Measurements from ENCODE around the gene CFAP46. TPM values are rescaled to one million over a fixed set of nuclear protein-coding genes. Genes with fewer than 3 reads are reported as not detected.

CFAP46 gene
- total and polyA plus RNA-seq, 2 experiments from 2014 or later, result 2.2 to 2.4 TPM

DNA sequence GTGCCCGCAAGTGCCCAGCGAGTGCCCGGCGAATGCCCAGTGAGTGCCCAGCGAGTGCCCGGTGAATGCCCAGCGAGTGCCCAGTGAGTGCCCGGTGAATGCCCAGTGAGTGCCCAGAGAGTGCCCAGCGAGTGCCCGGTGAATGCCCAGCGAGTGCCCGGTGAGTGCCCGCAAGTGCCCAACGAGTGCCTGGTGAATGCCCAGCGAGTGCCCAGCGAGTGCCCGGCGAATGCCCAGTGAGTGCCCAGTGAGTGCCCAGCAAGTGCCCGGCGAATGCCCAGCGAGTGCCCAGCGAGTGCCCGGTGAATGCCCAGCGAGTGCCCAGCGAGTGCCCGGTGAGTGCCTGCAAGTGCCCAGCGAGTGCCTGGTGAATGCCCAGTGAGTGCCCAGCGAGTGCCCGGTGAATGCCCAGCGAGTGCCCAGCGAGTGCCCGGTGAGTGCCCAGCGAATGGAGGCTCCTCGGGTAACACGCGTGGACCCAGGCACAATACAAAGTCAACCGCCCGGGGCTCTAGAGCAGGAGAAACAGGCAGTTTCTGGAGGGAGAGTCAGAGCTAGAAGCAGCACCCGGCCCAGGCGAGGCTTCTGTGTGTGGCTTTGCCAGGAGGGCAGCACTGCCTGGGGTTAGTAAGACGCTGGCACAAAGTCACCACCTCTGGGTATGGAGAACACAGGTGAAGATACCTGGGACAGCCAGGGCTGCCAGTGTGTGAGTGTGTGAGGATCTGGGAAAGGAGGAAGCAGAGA is 38.2 kb upstream of the CFAP46 start:
- H3K9me2 ChIP-seq (replicated peaks; ENCODE audit: insufficient read depth), result no peaks in the 10 kb centered on the region
- no peak overlapping the region for H2AFZ ChIP-seq
- WGBS (ENCODE audit: low lambda C conversion rate, missing lambda C conversion rate), result 97% methylated on average over 39 of the region's 41 CpGs
- no peaks in the 10 kb centered on the region for H3K36me3 ChIP-seq (replicated peaks; ENCODE audit: insufficient read depth, low read depth)
- H3K9me3 ChIP-seq (ENCODE audit: low read depth), result no peaks in the 10 kb centered on the region
- no peaks in the 10 kb centered on the region for H3K4me1 ChIP-seq (ENCODE audit: insufficient read depth)
- H3K4me3 ChIP-seq, result no peak overlapping the region
- no peak for DNase-seq (ENCODE audit: low spot score)
- no peaks in the 10 kb centered on the region for H3K79me2 ChIP-seq
- H4K20me1 ChIP-seq (ENCODE audit: insufficient read depth, poor library complexity, severe bottlenecking), result no peaks in the 10 kb centered on the region
- peaks cover 10% of the 10 kb centered on the region for H3K27me3 ChIP-seq
- H3K27ac ChIP-seq, result no peak overlapping the region
- TF ChIP-seq EZH2phosphoT487 (IDR thresholded peaks at IDR 0.05; ENCODE audit: low read depth, severe bottlenecking, unreplicated experiment), result no peak
- TF ChIP-seq, protein P1, sequence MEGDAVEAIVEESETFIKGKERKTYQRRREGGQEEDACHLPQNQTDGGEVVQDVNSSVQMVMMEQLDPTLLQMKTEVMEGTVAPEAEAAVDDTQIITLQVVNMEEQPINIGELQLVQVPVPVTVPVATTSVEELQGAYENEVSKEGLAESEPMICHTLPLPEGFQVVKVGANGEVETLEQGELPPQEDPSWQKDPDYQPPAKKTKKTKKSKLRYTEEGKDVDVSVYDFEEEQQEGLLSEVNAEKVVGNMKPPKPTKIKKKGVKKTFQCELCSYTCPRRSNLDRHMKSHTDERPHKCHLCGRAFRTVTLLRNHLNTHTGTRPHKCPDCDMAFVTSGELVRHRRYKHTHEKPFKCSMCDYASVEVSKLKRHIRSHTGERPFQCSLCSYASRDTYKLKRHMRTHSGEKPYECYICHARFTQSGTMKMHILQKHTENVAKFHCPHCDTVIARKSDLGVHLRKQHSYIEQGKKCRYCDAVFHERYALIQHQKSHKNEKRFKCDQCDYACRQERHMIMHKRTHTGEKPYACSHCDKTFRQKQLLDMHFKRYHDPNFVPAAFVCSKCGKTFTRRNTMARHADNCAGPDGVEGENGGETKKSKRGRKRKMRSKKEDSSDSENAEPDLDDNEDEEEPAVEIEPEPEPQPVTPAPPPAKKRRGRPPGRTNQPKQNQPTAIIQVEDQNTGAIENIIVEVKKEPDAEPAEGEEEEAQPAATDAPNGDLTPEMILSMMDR (IDR thresholded peaks at IDR 0.05; ENCODE audit: poor library complexity), result no peak
- no peak for TF ChIP-seq EZH2 (IDR thresholded peaks at IDR 0.05; ENCODE audit: borderline replicate concordance)
- no peak overlapping the region for H3K4me2 ChIP-seq

DNA sequence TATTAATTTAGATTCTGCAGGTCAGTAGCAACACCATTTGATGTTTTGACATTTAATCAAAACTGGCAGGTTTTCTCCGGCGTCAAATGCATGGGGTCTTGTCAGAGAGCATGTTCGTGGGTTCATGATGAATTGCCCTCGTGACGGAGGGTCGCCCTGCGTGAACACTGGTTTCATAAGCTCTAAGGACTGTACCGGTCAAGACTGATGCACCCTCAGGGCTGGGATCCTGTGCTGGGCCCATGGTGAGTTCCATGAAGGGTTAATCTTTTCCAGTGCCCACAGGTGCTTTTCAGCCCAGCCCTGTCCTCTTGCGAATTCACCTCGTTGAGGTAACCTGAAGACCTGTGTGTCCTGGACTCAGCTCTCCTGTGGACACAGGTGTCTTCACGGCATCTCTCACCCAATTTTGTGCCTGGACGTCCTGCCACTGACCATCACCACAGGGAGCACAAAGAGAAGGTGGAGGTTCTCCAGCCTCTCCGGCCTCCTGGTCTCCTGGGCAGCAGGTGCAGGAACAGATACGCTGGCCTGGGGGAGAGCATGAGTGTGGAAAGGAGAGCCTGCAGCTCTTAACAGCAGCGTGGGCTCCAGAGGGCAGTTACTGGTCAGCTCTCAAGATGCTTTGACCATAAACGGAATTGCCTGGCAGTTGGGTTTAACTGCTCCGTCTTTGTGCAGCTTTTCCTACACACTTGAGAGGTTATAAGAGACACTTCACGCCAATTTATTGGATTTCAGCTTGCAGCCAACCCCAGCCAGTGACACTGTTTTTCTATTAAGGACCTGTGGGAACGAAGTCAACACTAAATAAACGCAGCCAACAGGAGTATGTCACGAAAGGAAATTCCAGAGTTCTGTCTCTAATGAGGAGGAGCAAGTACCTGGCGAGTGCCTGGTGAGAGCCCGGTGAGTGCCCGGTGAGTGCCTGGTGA is 37.4 kb upstream of the CFAP46 start:
- Histone ChIP-seq H3K36me3 (replicated peaks; ENCODE audit: insufficient read depth, low read depth) (no peaks in the 10 kb centered on the region), H3K9me3 (ENCODE audit: low read depth) (no peaks in the 10 kb centered on the region), H3K9me2 (replicated peaks; ENCODE audit: insufficient read depth) (no peaks in the 10 kb centered on the region), H3K4me1 (ENCODE audit: insufficient read depth) (no peaks in the 10 kb centered on the region), H4K20me1 (ENCODE audit: insufficient read depth, poor library complexity, severe bottlenecking) (no peaks in the 10 kb centered on the region), H2AFZ (no peak overlapping the region), H3K79me2 (no peaks in the 10 kb centered on the region), H3K4me2 (no peak overlapping the region), H3K27me3 (peaks cover 8% of the 10 kb centered on the region), H3K4me3 (no peak overlapping the region), H3K27ac (no peak overlapping the region)
- DNase-seq (ENCODE audit: low spot score), result no peak
- TF ChIP-seq EZH2 (IDR thresholded peaks at IDR 0.05; ENCODE audit: borderline replicate concordance) (no peak), EZH2phosphoT487 (IDR thresholded peaks at IDR 0.05; ENCODE audit: low read depth, severe bottlenecking, unreplicated experiment) (no peak)
- TF ChIP-seq, protein P1 (IDR thresholded peaks at IDR 0.05; ENCODE audit: poor library complexity), result no peak
- 79% methylated on average over 24 of the region's 24 CpGs for WGBS (ENCODE audit: low lambda C conversion rate, missing lambda C conversion rate)

DNA sequence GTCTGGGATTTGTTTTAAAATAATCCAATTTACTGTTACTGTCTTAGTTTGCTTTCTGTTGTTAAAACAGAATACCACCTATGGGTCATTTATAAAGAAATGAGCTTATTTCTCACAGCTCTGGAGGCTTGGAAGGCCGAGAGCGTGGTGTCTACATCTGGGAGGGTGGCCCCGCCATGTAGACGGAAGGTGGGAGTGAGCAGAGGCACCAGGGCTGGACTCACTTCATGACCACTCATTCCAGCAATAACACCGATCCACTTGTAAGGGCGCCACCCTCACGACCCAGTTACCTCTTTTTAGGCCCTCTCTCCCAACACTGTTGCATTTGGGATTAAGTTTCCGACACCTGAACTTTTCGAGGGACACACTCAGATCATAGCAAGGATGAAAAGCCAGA is 36.2 kb upstream of the CFAP46 start:
- Histone ChIP-seq H3K27me3 (peaks cover 3% of the 10 kb centered on the region), H3K9me3 (ENCODE audit: low read depth) (no peaks in the 10 kb centered on the region)

More for the DNA sequence above, 36.2 kb upstream of the CFAP46 start:
- Histone ChIP-seq H4K20me1 (ENCODE audit: insufficient read depth, poor library complexity, severe bottlenecking) (no peaks in the 10 kb centered on the region), H3K4me1 (ENCODE audit: insufficient read depth) (no peaks in the 10 kb centered on the region), H3K4me2 (no peak overlapping the region), H3K27ac (no peak overlapping the region), H3K4me3 (no peak overlapping the region), H3K9me2 (replicated peaks; ENCODE audit: insufficient read depth) (no peaks in the 10 kb centered on the region), H3K79me2 (no peaks in the 10 kb centered on the region), H2AFZ (no peak overlapping the region), H3K36me3 (replicated peaks; ENCODE audit: insufficient read depth, low read depth) (no peaks in the 10 kb centered on the region)
- TF ChIP-seq, protein P1 (IDR thresholded peaks at IDR 0.05; ENCODE audit: poor library complexity), result no peak
- no peak for TF ChIP-seq EZH2phosphoT487 (IDR thresholded peaks at IDR 0.05; ENCODE audit: low read depth, severe bottlenecking, unreplicated experiment)
- no peak for TF ChIP-seq EZH2 (IDR thresholded peaks at IDR 0.05; ENCODE audit: borderline replicate concordance)
- WGBS (ENCODE audit: low lambda C conversion rate, missing lambda C conversion rate), result 90% methylated on average over 9 of the region's 9 CpGs
- no peak for DNase-seq (ENCODE audit: low spot score)

Measured in hepatocyte (in vitro differentiated cells).